GM21360 (cell line): Measurements from ENCODE around the gene MACF1.
"Not testable (repeated sequence)": the region's sequence is repeated elsewhere in the genome, so short reads cannot be mapped to it uniquely, and the experiment has no call there.

Source experiments
- ATAC-seq: cut with Tn5 transposase; IDR thresholded peaks from one replicate; pipeline ENCODE4 v1.9.1; 2021; ENCODE audit warnings: mild to moderate bottlenecking, moderate library complexity; ENCODE audit not compliant: unreplicated experiment

Gene MACF1, protein sequence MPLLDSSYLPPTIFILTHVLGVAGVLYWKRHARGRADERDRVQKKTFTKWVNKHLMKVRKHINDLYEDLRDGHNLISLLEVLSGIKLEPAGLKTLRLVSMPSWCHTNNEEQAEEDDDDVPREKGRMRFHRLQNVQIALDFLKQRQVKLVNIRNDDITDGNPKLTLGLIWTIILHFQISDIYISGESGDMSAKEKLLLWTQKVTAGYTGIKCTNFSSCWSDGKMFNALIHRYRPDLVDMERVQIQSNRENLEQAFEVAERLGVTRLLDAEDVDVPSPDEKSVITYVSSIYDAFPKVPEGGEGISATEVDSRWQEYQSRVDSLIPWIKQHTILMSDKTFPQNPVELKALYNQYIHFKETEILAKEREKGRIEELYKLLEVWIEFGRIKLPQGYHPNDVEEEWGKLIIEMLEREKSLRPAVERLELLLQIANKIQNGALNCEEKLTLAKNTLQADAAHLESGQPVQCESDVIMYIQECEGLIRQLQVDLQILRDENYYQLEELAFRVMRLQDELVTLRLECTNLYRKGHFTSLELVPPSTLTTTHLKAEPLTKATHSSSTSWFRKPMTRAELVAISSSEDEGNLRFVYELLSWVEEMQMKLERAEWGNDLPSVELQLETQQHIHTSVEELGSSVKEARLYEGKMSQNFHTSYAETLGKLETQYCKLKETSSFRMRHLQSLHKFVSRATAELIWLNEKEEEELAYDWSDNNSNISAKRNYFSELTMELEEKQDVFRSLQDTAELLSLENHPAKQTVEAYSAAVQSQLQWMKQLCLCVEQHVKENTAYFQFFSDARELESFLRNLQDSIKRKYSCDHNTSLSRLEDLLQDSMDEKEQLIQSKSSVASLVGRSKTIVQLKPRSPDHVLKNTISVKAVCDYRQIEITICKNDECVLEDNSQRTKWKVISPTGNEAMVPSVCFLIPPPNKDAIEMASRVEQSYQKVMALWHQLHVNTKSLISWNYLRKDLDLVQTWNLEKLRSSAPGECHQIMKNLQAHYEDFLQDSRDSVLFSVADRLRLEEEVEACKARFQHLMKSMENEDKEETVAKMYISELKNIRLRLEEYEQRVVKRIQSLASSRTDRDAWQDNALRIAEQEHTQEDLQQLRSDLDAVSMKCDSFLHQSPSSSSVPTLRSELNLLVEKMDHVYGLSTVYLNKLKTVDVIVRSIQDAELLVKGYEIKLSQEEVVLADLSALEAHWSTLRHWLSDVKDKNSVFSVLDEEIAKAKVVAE (N-terminal part only)

DNA sequence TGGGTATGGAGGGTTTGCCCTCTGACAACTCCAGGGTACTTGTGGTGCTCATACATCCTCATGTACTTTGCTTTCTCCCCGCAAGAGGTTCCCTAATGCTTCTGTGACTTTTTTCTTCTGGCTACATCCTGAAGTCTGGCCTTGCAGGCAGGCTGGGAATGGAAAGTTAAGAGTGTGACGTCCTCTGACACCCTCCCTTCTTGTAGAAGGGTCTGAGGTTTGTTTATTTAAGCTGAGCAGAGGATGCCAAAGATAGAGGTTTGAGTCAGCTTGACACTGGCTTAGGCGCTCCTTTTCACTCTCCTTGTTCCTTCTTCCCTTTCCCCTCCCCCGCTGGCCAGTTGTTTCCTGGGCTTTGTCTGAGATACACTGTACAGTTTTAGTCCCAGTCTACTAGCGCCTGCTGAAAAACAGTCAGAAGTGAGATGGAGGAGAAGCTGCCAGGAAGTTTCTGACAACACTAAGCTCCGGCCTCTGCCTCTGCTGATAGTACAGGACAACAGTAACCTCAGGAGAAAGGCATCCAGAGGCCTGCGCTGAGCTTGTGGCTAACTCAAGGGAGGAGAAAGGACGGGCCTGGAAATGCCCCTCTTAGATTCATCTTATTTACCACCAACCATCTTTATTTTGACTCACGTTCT lies at the start of gene MACF1:
TSS of gene MACF1 (plus strand) at position 255 of the 641 bp plus-strand sequence. CDS start at position 583, 328 bp downstream.
- ATAC-seq: no peak

DNA sequence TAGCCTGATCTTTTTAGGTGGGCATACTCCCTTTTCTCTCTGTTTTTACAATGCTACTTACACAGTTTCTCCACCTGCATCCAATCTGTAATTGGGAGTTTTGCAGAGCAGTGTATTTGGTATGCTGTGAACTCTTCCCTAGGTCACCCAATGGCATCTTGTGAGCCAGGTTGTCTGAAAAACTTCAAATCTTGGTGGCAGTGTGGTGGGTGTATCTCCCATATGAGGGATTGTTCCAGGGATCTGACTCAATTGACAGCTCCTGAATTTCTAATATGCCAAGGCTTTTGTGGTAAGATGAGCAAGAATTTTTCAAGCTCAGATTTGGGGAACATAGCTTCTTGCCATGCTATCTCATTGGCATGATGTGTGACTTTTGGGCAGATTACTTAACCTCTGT lies 47.2 kb upstream of the MACF1 start:
- ATAC-seq: no peak

DNA sequence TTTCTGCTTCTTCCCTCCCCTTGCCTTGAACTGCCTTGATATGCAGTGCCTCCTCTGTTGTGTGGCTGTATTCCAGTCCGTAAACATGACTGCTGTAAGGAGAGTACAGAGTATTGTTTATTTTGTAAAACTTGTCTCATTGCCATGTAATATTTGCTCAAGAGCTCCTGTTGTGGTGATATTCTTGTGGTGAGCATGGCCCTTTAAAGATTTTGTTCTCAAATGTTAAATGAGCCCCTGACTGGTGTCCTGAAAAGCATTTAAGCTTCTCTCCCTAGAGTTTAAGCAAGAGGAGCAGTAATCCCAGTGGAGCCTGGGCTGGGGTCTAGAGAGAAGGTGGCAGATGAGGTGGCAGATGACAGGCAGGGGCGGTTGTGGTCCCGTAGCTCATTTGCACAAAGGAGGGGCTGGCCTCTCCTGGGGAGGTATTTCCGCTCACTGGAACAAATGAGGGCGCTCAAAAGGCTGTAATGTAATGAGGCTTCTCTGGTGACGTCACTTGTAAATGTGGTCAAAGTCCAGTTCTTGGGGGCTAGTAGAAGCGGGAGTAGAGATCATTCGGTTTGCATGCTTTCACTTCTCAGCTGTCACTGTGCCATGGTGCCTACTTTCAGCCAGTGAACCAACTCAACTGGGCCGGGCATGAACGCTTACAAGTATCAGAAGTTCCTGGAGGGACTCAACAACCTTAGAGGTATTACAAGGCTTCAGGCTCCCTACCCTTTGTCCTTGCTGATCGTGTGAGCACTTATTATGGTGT lies 46.0 kb upstream of the MACF1 start:
- no peak for ATAC-seq

DNA sequence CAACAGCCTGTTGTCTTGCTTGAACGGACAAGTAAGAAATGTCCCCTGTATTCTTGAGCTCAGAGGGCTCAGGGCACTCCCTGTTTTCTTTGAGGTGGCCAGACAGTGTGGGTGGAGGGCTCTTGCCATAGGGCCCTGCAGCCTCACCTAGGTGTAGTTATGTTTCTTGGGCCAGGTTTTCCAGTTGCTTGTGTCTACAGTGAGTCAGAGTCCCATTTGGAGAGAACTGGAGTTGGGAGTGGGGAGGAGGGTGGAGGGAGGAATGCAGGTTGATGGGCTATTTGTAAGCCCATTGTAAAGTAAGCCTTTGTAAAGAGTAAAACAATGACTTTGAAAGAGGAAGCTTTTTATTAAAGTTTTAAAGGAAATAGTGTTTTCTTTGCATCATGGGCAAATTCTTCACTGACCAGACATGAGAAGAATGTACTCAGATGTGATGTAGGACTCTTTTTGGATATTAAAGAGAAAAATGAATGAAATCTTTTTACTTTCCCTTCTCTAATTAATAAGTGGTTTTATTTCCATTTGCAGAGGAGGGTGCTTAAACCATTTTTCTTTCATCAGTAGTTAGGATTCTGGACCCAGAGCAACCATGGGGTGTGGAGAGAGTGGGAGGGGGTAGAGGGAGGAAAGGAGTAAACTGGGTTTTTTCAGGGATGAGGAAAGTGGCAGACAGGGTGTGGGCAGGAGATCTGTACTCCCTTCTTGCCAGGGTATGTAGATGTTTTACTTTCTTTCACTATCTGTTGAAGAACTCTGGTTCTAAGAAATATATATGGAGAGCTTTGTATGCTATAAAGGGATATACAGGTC lies 45.1 kb upstream of the MACF1 start:
- ATAC-seq: no peak

DNA sequence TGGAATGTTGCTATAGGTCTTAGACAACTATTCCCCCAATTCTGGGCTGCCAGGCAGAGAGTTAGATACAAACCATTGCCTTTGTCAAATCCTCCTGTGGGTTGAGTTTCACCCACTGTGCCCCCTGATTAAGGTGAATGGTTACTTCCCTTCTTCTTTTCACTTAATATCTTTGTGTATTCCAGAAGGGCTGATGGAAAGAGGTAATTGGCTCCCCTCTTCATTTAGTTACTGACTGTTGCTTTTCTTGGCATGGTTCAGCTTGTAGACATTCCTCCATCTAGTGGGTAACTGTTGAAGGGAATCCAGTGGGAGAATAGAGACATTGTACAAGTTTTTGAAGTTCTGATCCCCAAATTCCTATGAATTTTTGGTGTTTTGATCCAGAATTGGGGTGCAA lies 43.8 kb upstream of the MACF1 start:
- ATAC-seq: no peak

DNA sequence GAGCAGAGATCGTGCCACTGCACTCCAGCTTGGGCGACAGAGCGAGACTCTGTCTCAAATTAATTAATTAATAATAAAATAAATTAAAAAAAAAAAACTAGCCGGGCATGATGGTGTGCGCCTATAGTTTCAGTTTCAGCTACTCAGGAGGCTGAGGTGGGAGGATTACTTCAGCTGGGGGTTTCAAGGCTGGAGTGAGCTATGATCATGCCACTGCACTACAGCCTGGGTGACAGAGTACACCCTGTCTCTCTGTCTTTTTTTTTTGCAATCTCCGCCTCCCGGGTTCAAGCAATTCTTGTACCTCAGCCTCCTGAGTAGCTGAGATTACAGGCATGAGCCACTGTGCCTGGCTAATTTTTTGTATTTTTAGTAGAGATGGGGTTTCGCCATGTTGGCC lies 42.7 kb upstream of the MACF1 start:
- not testable (repeated sequence) for ATAC-seq

DNA sequence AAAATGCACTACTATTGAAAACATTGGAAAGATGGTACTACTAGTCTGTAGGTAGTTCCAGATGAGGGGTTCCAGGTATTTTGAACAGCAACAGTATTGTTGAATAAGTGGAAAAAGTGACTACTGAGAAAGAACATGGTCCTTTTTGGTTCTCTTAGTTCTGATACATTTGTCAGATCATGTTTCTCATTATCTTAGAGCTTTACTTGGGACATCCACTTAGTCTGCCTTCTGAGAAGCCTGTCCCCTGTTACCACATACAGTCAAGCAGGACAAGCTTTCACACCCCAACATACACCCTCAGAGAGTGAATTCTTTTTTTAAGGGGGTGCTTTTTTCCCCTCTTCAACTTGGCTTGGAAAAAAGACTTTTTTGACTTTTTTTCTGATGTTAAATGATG lies 41.0 kb upstream of the MACF1 start:
- no peak for ATAC-seq

DNA sequence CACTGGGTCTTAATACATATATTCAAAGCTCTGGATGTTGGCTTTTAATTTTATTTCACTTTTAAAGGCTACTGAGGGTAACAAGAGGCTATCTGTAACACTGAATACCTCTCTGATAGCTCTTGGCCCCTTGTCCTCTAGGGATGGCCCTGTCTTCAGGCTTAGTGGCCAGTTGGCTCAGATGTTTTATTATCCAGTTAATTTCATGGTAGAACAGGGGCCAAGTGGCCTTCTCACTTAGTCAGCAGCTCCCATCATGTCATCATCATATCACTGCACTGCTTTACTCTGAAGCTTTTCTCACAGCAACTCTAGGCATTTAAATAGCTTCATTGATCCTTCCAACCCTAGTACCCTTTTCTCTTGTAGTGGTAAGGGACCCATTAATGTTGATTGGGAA lies 40.2 kb upstream of the MACF1 start:
- no peak for ATAC-seq

DNA sequence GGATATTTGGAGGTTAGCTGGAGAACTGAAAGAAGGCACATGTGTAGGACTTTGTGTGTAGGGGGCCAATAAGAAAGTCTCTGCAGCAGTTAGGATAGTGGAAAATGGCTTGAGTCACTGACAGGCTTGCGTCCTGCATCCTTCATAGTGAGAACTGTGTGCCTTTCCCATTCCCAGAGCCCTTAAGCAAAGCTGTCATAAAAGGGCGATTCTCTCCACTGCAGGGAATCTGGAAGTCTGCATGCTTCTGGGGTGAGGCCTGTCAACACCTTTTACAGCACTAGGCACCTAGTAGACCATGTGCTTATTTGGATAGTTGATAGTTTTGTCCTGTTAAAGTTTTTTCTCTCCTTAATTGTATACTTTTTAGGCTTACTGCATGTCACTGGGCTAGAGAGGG lies 39.4 kb upstream of the MACF1 start:
- no peak for ATAC-seq

DNA sequence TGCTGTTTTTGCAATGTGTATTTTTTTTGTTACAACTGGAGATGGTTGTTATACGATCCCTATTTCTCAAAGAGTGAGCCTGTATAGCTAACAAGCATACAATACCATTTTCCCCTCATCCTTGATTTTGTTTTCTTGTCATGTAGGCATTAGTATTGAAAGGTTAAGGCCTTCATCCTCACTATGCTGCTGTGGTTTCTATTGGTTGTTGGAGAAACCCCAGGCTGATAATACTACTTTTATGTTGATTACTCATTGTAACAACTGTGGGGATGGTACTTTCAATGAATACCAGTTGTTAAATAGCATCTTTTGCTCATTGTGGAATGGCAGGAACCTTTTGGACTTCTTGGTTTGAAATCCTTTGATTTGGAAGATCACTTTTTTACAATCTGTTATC lies 39.0 kb upstream of the MACF1 start:
- ATAC-seq: no peak

DNA sequence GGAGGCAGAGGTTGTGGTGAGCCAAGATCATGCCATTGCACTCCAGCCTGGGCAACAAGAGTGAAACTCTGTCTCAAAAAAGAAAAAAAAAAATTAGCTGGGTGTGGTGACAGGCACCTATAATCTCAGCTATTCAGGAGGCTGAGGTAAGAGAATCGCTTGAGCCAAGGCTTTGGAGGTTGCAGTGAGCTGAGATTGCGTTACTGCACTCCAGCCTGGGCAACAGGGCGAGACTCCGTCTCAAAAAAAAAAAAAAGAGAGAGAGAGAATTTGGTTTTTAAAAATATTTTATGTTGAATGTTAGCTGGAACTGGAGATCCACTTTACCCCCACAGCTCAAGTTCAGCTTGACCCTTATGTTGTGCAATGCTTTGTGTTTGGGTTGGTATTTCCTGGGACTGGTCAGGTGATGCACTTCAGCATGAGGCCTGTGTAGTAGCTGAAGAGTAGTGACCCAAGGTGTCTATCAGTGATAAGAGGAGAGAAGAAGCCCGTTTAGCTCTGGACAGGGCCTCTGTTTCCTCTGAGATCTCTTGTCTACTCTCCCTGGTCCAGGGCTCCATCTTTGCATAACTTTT lies 36.8 kb upstream of the MACF1 start:
- ATAC-seq: no peak

DNA sequence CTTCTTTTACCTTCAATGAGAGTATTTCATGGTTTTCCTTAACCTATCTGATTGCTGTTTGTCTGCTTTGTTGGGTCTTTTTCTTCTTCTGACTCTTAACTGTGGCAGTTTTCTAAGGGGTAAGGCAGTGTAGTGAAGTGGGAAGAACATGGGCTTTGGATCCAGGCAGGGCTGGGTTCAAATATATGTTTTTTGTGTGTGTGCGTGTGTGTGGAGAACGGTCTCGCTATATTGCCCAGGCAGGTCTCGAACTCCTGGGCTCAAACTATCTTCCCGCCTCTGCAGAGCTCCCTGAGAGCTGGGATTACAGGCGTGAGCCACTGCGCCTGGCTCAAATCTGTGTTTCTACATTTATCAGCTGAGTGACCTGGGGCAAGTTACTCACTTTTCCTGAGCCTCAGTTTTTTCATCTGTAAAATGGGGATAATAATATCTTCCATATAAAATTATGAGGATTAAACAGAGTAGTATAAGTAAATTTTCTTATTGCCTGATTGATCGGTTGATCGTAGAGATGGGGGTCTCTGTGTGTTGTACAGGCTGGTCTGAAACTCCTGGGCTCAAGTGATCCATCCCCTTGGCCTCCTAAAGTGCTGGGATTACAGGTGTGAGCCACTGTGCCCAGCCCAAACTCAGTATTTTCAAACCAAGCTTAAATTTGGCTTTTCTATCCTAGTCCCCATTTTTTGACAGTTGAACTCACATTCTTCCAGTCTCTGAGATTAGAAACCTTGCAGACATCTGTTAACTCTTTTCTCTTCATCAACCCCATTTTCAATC lies 36.0 kb upstream of the MACF1 start:
- ATAC-seq: no peak

DNA sequence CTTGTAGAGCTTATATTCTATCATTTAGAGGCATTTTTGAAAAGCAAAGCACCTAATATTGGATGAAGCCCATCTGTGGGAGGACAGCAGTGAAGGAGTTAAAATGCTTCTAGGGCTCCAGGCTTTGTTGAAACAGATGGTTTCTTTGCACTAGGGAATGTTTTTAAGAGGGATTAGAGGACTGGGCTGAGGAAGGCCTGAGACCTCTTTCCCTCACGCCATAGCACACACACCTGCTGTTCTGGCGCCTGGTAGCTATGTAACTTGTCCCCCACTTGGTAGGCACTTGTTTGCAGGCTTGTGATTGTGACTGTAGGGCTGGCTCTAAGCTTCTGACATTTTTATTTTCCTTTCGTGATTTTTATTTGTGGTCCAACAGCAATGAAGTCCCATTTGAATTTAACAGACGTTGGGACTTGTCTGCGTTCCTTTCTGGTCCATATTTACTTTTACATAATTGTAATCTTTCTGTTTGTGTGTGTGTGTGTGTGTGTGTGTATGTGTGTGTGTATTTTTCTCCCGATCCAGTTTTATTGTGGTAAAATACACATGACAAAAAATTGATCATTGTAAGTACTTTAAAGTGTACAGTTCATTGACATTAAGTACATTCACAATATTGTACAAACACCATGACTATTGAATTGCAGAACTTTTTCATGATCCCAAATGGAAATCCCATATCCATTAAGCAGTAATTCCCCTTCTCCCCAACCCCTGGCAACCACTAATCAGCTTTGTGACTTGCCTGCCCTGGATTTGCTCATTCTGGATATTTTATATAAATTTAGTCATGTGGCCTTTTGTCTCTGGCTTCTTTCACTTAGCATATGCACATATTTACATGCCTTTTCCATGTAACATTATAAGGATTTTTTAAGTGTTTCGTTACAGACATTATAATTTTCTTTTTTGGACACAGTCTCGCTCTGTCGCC lies 33.5 kb upstream of the MACF1 start:
- no peak for ATAC-seq

DNA sequence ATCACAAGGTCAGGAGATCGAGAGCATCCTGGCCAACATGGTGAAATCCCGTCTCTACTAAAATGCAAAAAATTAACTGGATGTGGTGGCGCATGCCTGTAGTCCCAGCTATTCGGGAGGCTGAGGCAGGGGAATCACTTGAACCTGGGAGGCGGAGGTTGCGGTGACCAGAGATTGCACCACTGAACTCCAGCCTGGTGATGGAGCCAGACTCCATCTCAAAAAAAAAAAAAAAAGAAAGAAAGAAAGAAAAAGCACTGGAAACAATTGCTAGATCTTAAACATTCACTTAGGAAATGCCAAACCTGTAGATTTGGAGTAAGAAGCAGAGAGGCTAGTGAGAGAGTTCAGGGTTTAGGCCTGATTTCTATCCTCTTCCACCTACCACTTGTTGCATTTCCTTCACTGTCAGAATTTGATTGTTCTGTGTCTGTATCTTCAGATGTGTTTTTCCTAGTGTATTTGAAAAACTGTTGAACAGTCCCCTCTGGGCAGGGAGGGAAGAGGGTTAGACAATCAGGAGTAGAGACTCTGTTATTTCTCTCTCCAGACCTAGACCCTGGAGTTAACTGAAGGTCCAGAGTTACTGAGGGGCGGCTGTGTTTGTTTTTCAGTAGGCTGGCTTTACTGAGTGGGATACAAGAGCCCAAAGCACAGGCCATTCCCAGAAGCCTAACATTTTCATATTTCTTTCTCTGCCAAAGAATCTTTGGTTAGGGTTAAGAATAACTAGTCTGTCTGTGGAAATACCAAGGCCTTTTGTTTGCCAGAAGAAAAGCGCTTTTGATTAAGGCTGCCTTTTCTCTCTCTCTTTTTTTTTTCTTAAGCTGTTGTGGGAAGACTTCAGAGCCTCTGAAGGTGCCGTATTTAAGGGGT lies 31.1 kb upstream of the MACF1 start:
- no peak for ATAC-seq

DNA sequence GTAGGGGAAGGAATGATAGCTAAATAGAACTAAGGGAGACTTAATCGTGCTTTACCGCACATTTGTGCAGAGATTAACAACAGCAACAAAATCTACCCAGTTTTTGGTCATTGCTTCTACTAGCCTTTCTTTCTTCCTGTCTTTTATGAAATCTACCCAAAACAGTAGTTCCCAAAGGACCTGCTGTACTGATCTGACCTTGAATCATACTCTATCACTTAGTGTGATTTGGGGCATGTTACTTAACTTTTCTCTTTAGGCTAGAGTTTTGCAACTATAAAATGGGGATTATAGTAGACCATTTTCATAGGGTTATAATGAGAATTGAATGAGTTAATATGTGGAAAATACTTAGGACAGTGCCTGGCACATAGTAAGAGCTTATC lies 30.5 kb upstream of the MACF1 start:
- ATAC-seq: no peak
